HCT116 (cell line): ENCODE data around the gene ZNF532. TPM values are rescaled to one million over a fixed set of nuclear protein-coding genes. Genes with fewer than 3 reads are reported as not detected.

ENCODE experiments used
- ATAC-seq: fragments of 200-7000 bp; cut with Tn5 transposase; 2 replicates; pipeline ENCODE4 v1.9.1; 2020; ENCODE audit warnings: mild to moderate bottlenecking, moderate library complexity
- BruUV-seq: library from RNA; stranded (reverse); fragments of 400-500 nt; replicated peaks from 2 replicates; lab custom pipeline; 2021; lab: Mats Ljungman, UMichigan
- CTCF ChIA-PET: fragments of 300-600 bp; sonication (Branson Sonifier 250); formaldehyde crosslinking; loops from one replicate; lab custom pipeline; 2021; ENCODE audit warnings: antibody characterized with exemption; lab: Charles Lee
- POLR2A ChIA-PET: fragments of 300-600, 350-600 bp; sonication (Branson Sonifier 250); formaldehyde crosslinking; loops from one replicate; lab custom pipeline; 2021; ENCODE audit warnings: antibody characterized with exemption; lab: Charles Lee
- RAD21 ChIA-PET, 2 experiments: fragments of 300-600 bp; sonication (Branson Sonifier 250); formaldehyde crosslinking; loops; one replicate each; lab custom pipeline; 2023; ENCODE audit warnings: low total read pairs in 2 of 2; ENCODE audit not compliant: uncharacterized antibody in 2 of 2, unreplicated experiment in 2 of 2, low non-redundant PET in 1 of 2; lab: Charles Lee
- DNase-seq: peaks from one replicate; pipeline ENCODE4 v3.0.0-alpha.2; 2010; ENCODE audit warnings: low read depth, low spot score
- H2AFZ ChIP-seq: fragments of 200-600 bp; shearing (Covaris generic), sonication (generic); 2 replicates; pipeline ENCODE4 v1.6.1; 2017; ENCODE audit warnings: low read depth, mixed run types, mixed read lengths, antibody characterized with exemption, low read length; ENCODE audit not compliant: poor library complexity, severe bottlenecking
- H3K27ac ChIP-seq: 2 replicates; pipeline ENCODE4 v1.5.1; 2012; ENCODE audit warnings: low read depth, low read length
- H3K27me3 ChIP-seq: fragments of 200-600 bp; sonication (generic); 2 replicates; pipeline ENCODE4 v1.6.1; 2016; ENCODE audit warnings: mixed run types, low read length, mixed read lengths; ENCODE audit not compliant: insufficient read depth
- H3K36me3 ChIP-seq, 2 experiments: fragments of 200-500 bp in 1 of 2; fragments of 200-600 bp in 1 of 2; sonication (Bioruptor generic) in 1 of 2; sonication (generic) in 1 of 2; 2 replicates each; pipeline versions ENCODE4 v1.5.1 to v1.6.1; 2014 to 2016; ENCODE audit warnings: low read length in 2 of 2, inconsistent platforms in 1 of 2, mixed read lengths in 1 of 2, mixed run types in 1 of 2; ENCODE audit not compliant: insufficient read depth in 2 of 2, control insufficient read depth in 1 of 2
- H3K4me1 ChIP-seq, 2 experiments: fragments of 200-600 bp in 1 of 2; sonication (generic) in 1 of 2; 2 replicates each; pipeline versions ENCODE4 v1.5.1 to v1.6.1; 2012 to 2017; ENCODE audit warnings: low read length in 2 of 2, inconsistent platforms in 1 of 2, mild to moderate bottlenecking in 1 of 2, mixed read lengths in 1 of 2, mixed run types in 1 of 2, moderate library complexity in 1 of 2; ENCODE audit not compliant: insufficient read depth in 2 of 2, control insufficient read depth in 1 of 2
- H3K4me2 ChIP-seq: fragments of 200-600 bp; sonication (generic); 2 replicates; pipeline ENCODE4 v1.6.1; 2017; ENCODE audit warnings: mixed run types, low read length, mixed read lengths
- H3K4me3 ChIP-seq, 2 experiments: fragments of 200-600 bp in 1 of 2; sonication (generic) in 1 of 2; replicated peaks in 1 of 2; 2 replicates each; pipeline ENCODE4 v1.5.1; 2011 to 2016; ENCODE audit warnings: low read length in 2 of 2, control low read depth in 1 of 2, low read depth in 1 of 2, mild to moderate bottlenecking in 1 of 2, mixed read lengths in 1 of 2, mixed run types in 1 of 2
- H3K79me2 ChIP-seq: fragments of 200-600 bp; sonication (generic); 2 replicates; pipeline ENCODE4 v1.6.1; 2017; ENCODE audit warnings: mild to moderate bottlenecking, mixed run types, low read length, moderate library complexity, mixed read lengths; ENCODE audit not compliant: insufficient read depth
- H3K9ac ChIP-seq: fragments of 200-600 bp; sonication (generic); 2 replicates; pipeline ENCODE4 v1.6.1; 2016; ENCODE audit warnings: low read length, mixed read lengths
- H3K9me2 ChIP-seq: fragments of 200-600 bp; sonication (generic), shearing (Covaris generic); 2 replicates; pipeline ENCODE4 v1.6.1; 2017; ENCODE audit warnings: mixed run types, mild to moderate bottlenecking, moderate library complexity; ENCODE audit not compliant: insufficient read depth
- H3K9me3 ChIP-seq, 2 experiments: fragments of 200-500 bp in 1 of 2; fragments of 200-600 bp in 1 of 2; sonication (Bioruptor generic) in 1 of 2; sonication (generic) in 1 of 2; 2 replicates each; pipeline ENCODE4 v1.6.1; 2014 to 2017; ENCODE audit warnings: low read length in 2 of 2, mixed read lengths in 2 of 2, inconsistent platforms in 1 of 2, low read depth in 1 of 2, mild to moderate bottlenecking in 1 of 2, mixed run types in 1 of 2, moderate library complexity in 1 of 2; ENCODE audit not compliant: control insufficient read depth in 1 of 2, insufficient read depth in 1 of 2
- H4K20me1 ChIP-seq: fragments of 200-600 bp; sonication (generic), shearing (Covaris generic); 2 replicates; pipeline ENCODE4 v1.6.1; 2017; ENCODE audit warnings: mixed run types, mild to moderate bottlenecking, moderate library complexity; ENCODE audit not compliant: insufficient read depth
- CEBPB ChIP-seq: IDR thresholded peaks from 2 replicates; pipeline ENCODE4 v1.6.1; 2012; ENCODE audit warnings: low read depth
- EGR1 ChIP-seq: IDR thresholded peaks from 2 replicates; pipeline ENCODE4 v1.6.1; 2012; ENCODE audit warnings: low read depth
- ELF1 ChIP-seq: IDR thresholded peaks from 2 replicates; pipeline ENCODE4 v1.6.1; 2012; ENCODE audit warnings: low read depth, borderline replicate concordance
- EZH2 ChIP-seq: fragments of 200-600 bp; sonication (generic); IDR thresholded peaks from 2 replicates; pipeline ENCODE4 v1.6.1; 2017; ENCODE audit warnings: antibody characterized with exemption, mixed run types
- EZH2phosphoT487 ChIP-seq: fragments of 200-600 bp; IDR thresholded peaks from 2 replicates; pipeline ENCODE4 v1.6.1; 2018; ENCODE audit warnings: antibody characterized with exemption, borderline replicate concordance
- FOSL1 ChIP-seq: IDR thresholded peaks from 2 replicates; pipeline ENCODE4 v1.6.1; 2012; ENCODE audit warnings: low read depth
- JUND ChIP-seq: IDR thresholded peaks from 2 replicates; pipeline ENCODE4 v1.6.1; 2012
- POLR2A ChIP-seq: IDR thresholded peaks from 2 replicates; pipeline ENCODE4 v1.7.0; 2011; ENCODE audit warnings: borderline replicate concordance; ENCODE audit not compliant: insufficient read depth, insufficient read length; ENCODE audit errors: extremely low read depth
- POLR2AphosphoS5 ChIP-seq: IDR thresholded peaks from 2 replicates; pipeline ENCODE4 v1.6.1; 2011; ENCODE audit warnings: mild to moderate bottlenecking, low read depth, low read length, moderate library complexity
- RAD21 ChIP-seq: IDR thresholded peaks from 2 replicates; pipeline ENCODE4 v1.6.1; 2012; ENCODE audit warnings: low read depth, mild to moderate bottlenecking
- SP1 ChIP-seq: IDR thresholded peaks from 2 replicates; pipeline ENCODE4 v1.6.1; 2012; ENCODE audit warnings: low read depth
- SRF ChIP-seq: IDR thresholded peaks from 2 replicates; pipeline ENCODE4 v1.6.1; 2012; ENCODE audit warnings: low read depth
- TCF7L2 ChIP-seq: IDR thresholded peaks from 2 replicates; pipeline ENCODE4 v1.7.0; 2011; ENCODE audit warnings: borderline replicate concordance, inconsistent platforms; ENCODE audit not compliant: insufficient read depth, insufficient read length; ENCODE audit errors: extremely low read depth
- ZFX ChIP-seq: fragments of 450-650 bp; IDR thresholded peaks from 2 replicates; pipeline ENCODE4 v1.6.1; 2017
- intact Hi-C: fragments of 100-400 bp; cut with micrococcal nuclease; formaldehyde crosslinking; loops from 2 replicates; pipeline ENCODE4 v1.10.0; 2022
- total RNA-seq: library from RNA; stranded (reverse); gene quantifications from one replicate; pipeline ENCODE4 v1.2.1, GENCODE V29; 2021; ENCODE audit not compliant: unreplicated experiment
- TF ChIP-seq, protein P1 (sequence below): IDR thresholded peaks from 2 replicates; pipeline ENCODE4 v1.6.1; 2011; ENCODE audit warnings: mild to moderate bottlenecking, low read length, moderate library complexity; ENCODE audit not compliant: insufficient replicate concordance; ENCODE audit errors: extremely low read depth

ZNF532 gene
- total RNA-seq, 1 experiment from 2014 or later: 11.6 TPM

DNA sequence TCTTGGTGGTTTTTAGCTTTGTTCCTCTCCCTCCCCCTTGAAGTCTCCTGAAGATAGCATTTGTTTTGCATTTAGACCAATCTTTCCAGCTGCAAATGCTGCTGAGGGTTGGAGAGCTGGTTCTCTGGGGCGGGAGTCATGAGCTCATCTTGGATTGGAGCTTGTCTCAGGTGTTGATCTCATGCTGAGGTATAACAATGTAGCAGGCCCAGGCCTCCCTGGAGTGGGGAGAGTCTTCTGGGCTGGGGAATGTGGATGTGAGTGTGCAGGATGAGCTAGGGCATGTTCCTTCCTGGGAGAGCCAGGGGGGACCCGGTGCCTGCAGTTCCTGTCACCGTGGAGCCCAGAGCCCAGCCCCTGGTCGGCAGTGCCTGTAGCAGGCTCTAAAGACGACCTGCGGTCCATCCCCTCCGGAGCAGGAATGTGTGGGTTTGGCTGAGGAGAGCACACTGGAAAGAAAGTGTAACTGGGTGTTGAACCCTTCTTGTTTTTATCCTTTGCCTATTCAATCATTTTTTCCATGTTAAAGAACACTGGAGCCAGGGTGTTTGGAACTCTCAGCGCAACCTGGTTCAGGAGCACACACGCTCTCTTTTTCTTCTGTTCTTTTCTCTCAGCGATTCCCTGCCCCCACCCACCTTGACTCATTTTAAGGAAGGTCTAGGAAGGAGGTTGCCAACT is 2.7 kb downstream of the ZNF532 start:
- Histone ChIP-seq H4K20me1 (no peaks in the 10 kb centered on the region), H3K4me3 (no peak overlapping the region), H3K79me2 (no peaks in the 10 kb centered on the region), H3K27me3 (no peaks in the 10 kb centered on the region), H3K4me2 (no peak overlapping the region), H3K9me2 (no peaks in the 10 kb centered on the region), H3K9ac (no peak overlapping the region), H3K36me3 (no peaks in the 10 kb centered on the region), H2AFZ (no peak overlapping the region), H3K27ac (no peak overlapping the region), H3K9me3 (no peaks in the 10 kb centered on the region), H3K4me1 (peaks cover 5 to 18% of the 10 kb centered on the region in 2 experiments; a peak in 3 of 4 replicates)
- BruUV-seq: no TSS peak
- no peak for ATAC-seq
- DNase-seq: no peak
- ChIA-PET RAD21 (no interaction called here), POLR2A (no interaction called here), CTCF (no interaction called here)
- TF ChIP-seq EZH2phosphoT487 (no peak), SRF (no peak), FOSL1 (no peak), SP1 (no peak)
- TF ChIP-seq, protein P1, sequence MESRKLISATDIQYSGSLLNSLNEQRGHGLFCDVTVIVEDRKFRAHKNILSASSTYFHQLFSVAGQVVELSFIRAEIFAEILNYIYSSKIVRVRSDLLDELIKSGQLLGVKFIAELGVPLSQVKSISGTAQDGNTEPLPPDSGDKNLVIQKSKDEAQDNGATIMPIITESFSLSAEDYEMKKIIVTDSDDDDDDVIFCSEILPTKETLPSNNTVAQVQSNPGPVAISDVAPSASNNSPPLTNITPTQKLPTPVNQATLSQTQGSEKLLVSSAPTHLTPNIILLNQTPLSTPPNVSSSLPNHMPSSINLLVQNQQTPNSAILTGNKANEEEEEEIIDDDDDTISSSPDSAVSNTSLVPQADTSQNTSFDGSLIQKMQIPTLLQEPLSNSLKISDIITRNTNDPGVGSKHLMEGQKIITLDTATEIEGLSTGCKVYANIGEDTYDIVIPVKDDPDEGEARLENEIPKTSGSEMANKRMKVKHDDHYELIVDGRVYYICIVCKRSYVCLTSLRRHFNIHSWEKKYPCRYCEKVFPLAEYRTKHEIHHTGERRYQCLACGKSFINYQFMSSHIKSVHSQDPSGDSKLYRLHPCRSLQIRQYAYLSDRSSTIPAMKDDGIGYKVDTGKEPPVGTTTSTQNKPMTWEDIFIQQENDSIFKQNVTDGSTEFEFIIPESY: no peak
- intact Hi-C loops: no loop called here

DNA sequence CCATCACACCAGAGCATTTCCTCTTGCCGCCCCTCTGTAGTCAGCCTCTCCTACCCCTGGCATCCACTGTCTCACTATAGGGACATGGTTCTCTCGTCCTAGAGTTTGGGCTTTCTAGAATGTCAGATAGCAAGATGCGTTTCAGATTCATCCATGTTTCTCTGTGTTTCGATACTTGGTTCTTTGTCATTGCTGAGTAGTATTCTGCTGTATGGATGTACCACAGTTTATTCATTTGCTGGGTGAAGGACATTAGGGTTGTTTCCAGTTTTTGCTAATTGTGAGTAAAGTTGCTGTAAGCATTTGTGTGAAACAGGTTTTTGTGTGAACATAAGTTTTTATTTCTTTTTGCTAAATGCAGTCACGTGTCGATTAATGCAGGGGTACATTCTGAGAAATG is 3.8 kb downstream of the ZNF532 start:
- RAD21 ChIA-PET: no interaction called here
- no peak overlapping the region for H3K27ac ChIP-seq
- TF ChIP-seq EGR1 (no peak), JUND (no peak), CEBPB (no peak), ZFX (no peak), TCF7L2 (no peak), FOSL1 (no peak), RAD21 (no peak), POLR2A (no peak), ELF1 (no peak), EZH2 (no peak), POLR2AphosphoS5 (no peak)
- TF ChIP-seq, protein P1: no peak

More for the DNA sequence above, 3.8 kb downstream of the ZNF532 start:
- intact Hi-C loops: no loop called here
- Histone ChIP-seq H3K4me2 (no peak overlapping the region), H3K9me2 (no peaks in the 10 kb centered on the region), H3K9me3 (no peaks in the 10 kb centered on the region), H3K9ac (no peak overlapping the region), H3K79me2 (no peaks in the 10 kb centered on the region), H3K4me3 (no peak overlapping the region), H2AFZ (no peak overlapping the region), H4K20me1 (no peaks in the 10 kb centered on the region), H3K36me3 (no peaks in the 10 kb centered on the region), H3K27me3 (no peaks in the 10 kb centered on the region), H3K4me1 (peaks cover 0 to 12% of the 10 kb centered on the region in 2 experiments; a peak in 2 of 4 replicates)
- ChIA-PET CTCF (no interaction called here), POLR2A (no interaction called here)
- no TSS peak for BruUV-seq
- ATAC-seq (no peak), DNase-seq (no peak)
